Amniotic stem cell (primary cell): Measurements from ENCODE around the gene USP20.
"Not testable (repeated sequence)": the region's sequence is repeated elsewhere in the genome, so short reads cannot be mapped to it uniquely, and the experiment has no call there.

ENCODE experiments used
- DNase-seq: peaks from one replicate; lab custom pipeline; 2025; lab: John Stamatoyannopoulos, UW

Gene USP20

GRCh38 chr9:129835128-129835859 is at the start of gene USP20, which contains the start of gene C9orf78:
TSS of gene USP20 (plus strand) at chr9:129835458. CDS start at chr9:129852556, 17,098 bp downstream.
TSS of gene C9orf78 (minus strand) at chr9:129835275. CDS start at chr9:129835221, 54 bp downstream.
- DNase-seq: peak; percentile 94

- DNase-seq: no peak
Observed at GRCh38 chr9:129785866-129786265, 49.4 kb upstream of the USP20 start.

DNA sequence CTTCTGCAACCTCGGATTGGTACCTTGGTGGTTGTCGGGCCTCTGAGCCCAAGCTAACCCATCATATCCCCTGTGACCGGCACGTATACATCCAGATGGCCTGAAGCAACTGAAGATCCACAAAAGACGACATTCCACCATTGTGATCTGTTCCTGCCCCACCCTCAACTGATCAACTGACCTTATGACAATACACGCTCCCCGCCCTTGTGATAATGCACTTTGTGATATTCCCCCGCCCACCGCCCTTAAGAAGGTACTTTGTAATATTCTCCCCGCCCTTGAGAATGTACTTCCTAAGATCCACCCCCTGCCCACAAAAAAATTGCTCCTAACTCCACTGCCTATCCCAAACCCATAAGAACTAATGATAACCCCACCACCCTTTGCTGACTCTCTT is 48.8 kb upstream of the USP20 start:
- DNase-seq: no peak

GRCh38 chr9:129794549-129794948 is 40.7 kb upstream of the USP20 start:
- no peak for DNase-seq

DNA sequence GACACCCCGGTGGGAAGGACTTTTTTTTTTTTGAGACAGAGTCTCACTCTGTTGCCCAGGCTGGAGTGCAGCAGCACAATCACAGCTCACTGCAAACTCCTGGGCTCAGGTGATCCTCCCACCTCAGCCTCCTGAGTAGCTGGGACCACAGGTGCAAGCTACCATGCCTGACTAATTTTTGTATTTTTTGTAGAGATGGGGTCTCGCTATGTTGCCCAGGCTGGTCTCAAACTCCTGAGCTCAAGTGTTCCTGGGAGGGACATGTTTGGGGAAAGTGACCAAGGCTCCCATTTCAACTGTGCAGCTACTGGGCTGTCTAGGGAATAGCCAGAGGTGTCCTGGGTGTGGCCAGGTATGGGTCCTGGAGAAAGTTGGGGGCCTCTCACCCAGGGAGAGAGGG is 39.2 kb upstream of the USP20 start:
- not testable (repeated sequence) for DNase-seq

GRCh38 chr9:129798973-129799372 is 36.3 kb upstream of the USP20 start:
- DNase-seq: no peak

GRCh38 chr9:129801504-129801903 is 33.8 kb upstream of the USP20 start:
- DNase-seq: no peak

GRCh38 chr9:129802833-129803675 is 32.2 kb upstream of the USP20 start, which contains the start of gene TOR1B:
TSS of gene TOR1B (plus strand) at chr9:129803184. CDS start at chr9:129803213, 29 bp downstream.
- peak; percentile 56 for DNase-seq

GRCh38 chr9:129803676-129804060 is 31.6 kb upstream of the USP20 start:
- DNase-seq: no peak

DNA sequence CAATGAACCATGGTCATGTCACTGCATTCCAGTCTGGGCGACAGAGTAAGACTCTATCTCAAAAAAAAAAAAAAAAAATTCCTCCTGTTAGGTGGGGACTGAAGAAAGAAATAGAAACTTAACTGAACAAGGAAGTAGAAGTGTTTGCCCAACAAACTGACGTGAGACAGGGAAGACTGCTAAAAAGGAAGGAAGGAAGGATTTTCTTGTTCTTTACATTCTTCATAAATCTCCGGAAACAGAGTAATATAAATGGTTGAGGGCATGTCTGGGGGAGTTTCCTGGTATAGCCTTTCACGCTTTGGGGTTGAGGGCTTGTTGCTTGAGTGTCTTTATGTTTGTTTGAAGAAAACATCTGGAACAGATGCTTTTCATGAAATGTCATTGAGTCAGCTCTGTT is 29.2 kb upstream of the USP20 start:
- no peak for DNase-seq

DNA sequence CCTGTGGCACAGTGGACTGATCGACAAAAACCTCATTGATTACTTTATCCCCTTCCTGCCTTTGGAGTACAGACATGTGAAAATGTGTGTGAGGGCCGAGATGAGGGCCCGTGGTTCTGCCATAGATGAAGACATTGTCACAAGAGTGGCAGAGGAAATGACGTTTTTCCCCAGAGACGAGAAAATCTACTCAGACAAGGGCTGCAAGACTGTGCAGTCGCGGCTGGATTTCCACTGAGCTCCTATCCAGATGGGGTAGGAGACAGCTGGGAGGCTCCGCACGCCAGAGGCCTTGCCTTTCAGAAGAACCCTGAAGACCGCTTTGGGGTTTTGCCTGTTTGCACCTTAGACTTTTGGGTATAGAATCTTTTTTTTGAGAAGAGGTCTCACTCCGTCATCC is 25.9 kb upstream of the USP20 start:
- DNase-seq: no peak

DNA sequence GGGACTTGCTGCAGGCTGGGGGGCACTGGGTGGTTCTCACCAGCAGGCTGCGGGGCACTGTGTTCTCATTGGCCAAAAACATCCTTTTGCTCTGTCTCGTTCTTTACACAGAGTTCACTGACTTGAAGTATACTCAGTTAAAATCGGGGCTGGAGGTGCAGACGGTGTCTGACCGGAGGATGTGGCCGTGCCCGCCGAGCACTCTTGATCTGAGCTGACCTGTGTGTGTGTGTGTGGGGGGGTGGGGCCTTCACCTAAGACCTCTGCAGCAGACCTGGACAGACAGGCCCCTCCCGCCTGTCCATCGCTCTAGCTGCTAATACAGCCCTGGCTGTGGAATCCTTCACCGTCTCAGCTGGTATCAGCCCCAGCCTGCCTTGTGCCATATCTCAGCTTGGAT is 25.1 kb upstream of the USP20 start:
- DNase-seq: no peak

DNA sequence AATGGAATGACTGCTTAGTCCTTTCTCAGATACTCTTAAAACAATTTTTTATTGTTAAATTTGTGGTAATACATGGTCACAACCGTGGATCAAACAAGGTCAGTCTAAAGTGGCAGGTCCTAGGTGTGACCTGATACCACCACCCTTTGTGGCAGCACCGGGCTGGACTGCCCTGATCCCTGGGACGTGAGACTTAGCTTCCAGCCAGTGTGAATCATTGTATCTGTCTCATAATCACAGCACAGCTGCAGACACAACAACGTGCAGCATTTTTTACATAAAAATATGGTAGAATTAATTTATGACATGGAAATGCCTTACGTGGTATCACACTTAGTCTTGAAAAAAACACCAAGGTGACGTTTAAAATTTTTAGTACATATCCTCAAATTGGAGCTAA is 24.5 kb upstream of the USP20 start:
- DNase-seq: no peak

GRCh38 chr9:129811967-129812363 is 23.3 kb upstream of the USP20 start:
- no peak for DNase-seq

GRCh38 chr9:129812385-129812784 is 22.9 kb upstream of the USP20 start:
- no peak for DNase-seq

- no peak for DNase-seq
Observed at GRCh38 chr9:129813661-129814060, 21.6 kb upstream of the USP20 start.

- no peak for DNase-seq
Observed at GRCh38 chr9:129814432-129815223, 20.6 kb upstream of the USP20 start.

DNA sequence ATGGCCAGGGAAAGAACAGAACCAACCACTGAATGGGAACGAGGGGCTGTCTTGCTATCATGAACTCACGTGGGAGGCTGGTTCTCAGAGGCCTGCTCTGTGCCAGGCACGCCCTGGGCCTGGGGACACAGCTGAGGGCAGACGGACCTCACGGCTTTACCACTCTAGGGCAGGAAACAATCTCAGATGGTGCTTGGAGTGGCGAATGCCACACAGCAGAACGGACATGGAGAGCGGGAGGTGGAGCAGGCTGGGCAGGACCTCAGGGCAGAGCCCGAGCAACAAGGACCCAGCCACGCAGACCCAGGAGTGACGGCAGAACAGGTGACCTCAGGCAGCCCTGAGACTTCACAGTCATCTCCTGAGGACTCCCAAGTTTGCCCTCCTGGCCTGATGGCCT is 20.0 kb upstream of the USP20 start:
- no peak for DNase-seq

DNA sequence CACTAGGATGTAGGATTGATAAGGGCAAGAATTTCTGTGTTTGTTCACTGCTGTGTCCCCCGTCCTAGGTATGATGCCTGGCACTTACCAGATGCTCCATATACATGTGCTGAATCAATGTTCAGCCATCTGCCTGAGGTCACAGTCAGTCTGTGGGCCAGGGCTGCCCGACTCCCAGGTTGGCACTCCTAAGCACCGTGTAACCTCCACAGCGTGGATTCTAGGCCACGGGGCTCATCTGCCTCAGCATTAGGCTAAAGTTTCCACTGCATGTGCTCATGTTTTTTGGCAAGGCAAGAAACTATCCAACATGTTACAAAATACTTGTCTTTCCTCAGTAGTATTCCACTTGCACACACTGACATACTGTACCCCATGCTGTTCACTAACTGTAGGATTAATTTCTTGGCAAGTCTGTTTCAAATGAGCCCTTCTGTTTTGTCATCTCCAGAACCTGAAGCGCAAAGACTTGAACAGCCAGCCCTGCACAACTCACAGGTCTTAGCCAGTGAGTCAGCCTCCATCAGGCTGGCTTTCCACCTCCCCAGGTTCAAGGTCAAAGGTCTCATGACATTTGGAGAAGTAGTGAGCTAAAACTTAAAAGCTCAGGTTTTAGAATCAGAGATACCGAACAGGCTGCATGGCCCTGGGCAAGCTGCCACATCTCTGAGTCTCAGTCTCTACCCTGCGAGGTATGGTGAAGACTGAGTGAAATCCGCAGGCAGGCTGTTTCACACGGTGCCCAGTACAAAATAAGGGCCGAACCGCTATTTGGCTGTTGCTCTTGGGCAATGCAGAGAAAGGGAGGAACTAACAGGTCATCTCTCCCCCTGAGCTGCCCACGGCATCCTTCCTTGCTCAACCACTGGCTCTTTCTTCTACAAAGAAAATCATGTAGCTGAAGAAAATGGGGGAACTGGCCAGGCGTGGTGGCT is 18.5 kb upstream of the USP20 start:
- no peak for DNase-seq

GRCh38 chr9:129822898-129823541 is 12.2 kb upstream of the USP20 start:
- no peak for DNase-seq

DNA sequence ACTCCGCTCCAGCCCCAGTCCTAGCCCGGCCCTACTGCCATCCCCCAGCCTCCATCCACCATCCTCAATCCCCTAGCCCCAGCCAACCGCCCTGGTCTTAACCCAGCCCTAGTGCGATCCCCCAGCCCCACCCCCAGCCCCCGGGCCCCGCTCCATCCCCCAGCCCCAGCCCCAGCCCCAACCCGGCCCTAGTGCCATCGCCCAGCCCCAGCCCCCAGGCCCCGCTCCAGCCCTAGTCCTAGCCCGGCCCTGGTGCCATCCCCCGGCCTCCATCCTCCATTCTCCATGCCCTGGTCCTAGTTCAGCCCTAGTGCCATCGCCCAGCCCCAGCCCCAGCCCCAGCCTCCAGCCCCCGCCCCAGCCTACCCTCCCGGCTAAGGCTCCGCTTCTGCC is 11.7 kb upstream of the USP20 start:
- no peak for DNase-seq
